ENCODE results near the gene ID3. TPM values are rescaled to one million over a fixed set of nuclear protein-coding genes. Genes with fewer than 3 reads are reported as not detected.

The ID3 gene
- total RNA-seq, 1 donor from 2014 or later = 91.4 TPM

GRCh38 chr1:23561076-23561812, 1.9 kb upstream of the ID3 start:
- Mint-ChIP-seq H3K4me1 (ENCODE audit: low read depth, unreplicated experiment) (peaks cover 40% of the 10 kb centered on the region), H3K4me3 (ENCODE audit: unreplicated experiment) (peak overlapping the region; percentile 1), H3K36me3 (ENCODE audit: low read depth, unreplicated experiment) (peaks cover 2% of the 10 kb centered on the region), H3K27ac (ENCODE audit: unreplicated experiment) (peak overlapping the region; percentile 95), H3K27me3 (ENCODE audit: low read depth, unreplicated experiment) (no peaks in the 10 kb centered on the region), H3K9me3 (ENCODE audit: unreplicated experiment) (no peaks in the 10 kb centered on the region)
- no peaks in the 10 kb centered on the region for H3K36me3 ChIP-seq (ENCODE audit: insufficient read depth, low read length)
- H3K9me3 ChIP-seq (ENCODE audit: insufficient read depth, low read depth, low read length) = no peaks in the 10 kb centered on the region
- H3K9ac ChIP-seq (ENCODE audit: low read length) = peak overlapping the region; percentile 99
- H3K27ac ChIP-seq (ENCODE audit: low read depth, low read length) = peak overlapping the region; percentile 97
- H3K4me1 ChIP-seq (ENCODE audit: insufficient read depth, low read length) = peaks cover 51% of the 10 kb centered on the region
- H3K4me2 ChIP-seq (ENCODE audit: low read length) = peak overlapping the region; percentile 89
- peaks cover 30% of the 10 kb centered on the region for H4K20me1 ChIP-seq (ENCODE audit: insufficient read depth, low read length)
- FAIRE-seq (no peak), DNase-seq (ENCODE audit: low read depth) (no peak)
- TF ChIP-seq CTCF (IDR thresholded peaks at IDR 0.05; ENCODE audit: insufficient read depth, low read depth, low read length) (no peak), EZH2 (IDR thresholded peaks at IDR 0.05; ENCODE audit: insufficient read depth, low read length) (no peak)
- no peak overlapping the region for H3K4me3 ChIP-seq (ENCODE audit: insufficient read depth, low read depth, low read length)
- H3K27me3 ChIP-seq (ENCODE audit: insufficient read depth, low read length) = no peaks in the 10 kb centered on the region
- peaks cover 34% of the 10 kb centered on the region for H3K79me2 ChIP-seq (ENCODE audit: insufficient read depth, low read length)
- H2AFZ ChIP-seq (ENCODE audit: low read depth, low read length) = no peak overlapping the region

GRCh38 chr1:23559985-23560741, 862 bp upstream of the ID3 start:
- Histone ChIP-seq H3K4me1 (ENCODE audit: insufficient read depth, low read length) (peaks cover 61% of the 10 kb centered on the region), H3K4me3 (ENCODE audit: insufficient read depth, low read depth, low read length) (peak overlapping the region; percentile 97), H2AFZ (ENCODE audit: low read depth, low read length) (peak overlapping the region; percentile 36), H3K79me2 (ENCODE audit: insufficient read depth, low read length) (peaks cover 34% of the 10 kb centered on the region), H3K9ac (ENCODE audit: low read length) (peak overlapping the region; percentile 99), H3K9me3 (ENCODE audit: insufficient read depth, low read depth, low read length) (no peaks in the 10 kb centered on the region), H3K36me3 (ENCODE audit: insufficient read depth, low read length) (no peaks in the 10 kb centered on the region), H3K27me3 (ENCODE audit: insufficient read depth, low read length) (no peaks in the 10 kb centered on the region), H3K27ac (ENCODE audit: low read depth, low read length) (peak overlapping the region; percentile 97), H4K20me1 (ENCODE audit: insufficient read depth, low read length) (peaks cover 32% of the 10 kb centered on the region), H3K4me2 (ENCODE audit: low read length) (peak overlapping the region; percentile 89)
- Mint-ChIP-seq H3K36me3 (ENCODE audit: low read depth, unreplicated experiment) (peaks cover 2% of the 10 kb centered on the region), H3K4me1 (ENCODE audit: low read depth, unreplicated experiment) (peaks cover 51% of the 10 kb centered on the region), H3K9me3 (ENCODE audit: unreplicated experiment) (no peaks in the 10 kb centered on the region), H3K27me3 (ENCODE audit: low read depth, unreplicated experiment) (no peaks in the 10 kb centered on the region), H3K4me3 (ENCODE audit: unreplicated experiment) (peak overlapping the region; percentile 87), H3K27ac (ENCODE audit: unreplicated experiment) (peak overlapping the region; percentile 99)
- FAIRE-seq = no peak
- no peak for TF ChIP-seq EZH2 (IDR thresholded peaks at IDR 0.05; ENCODE audit: insufficient read depth, low read length)
- no peak for TF ChIP-seq CTCF (IDR thresholded peaks at IDR 0.05; ENCODE audit: insufficient read depth, low read depth, low read length)
- no peak for DNase-seq (ENCODE audit: low read depth)

Measured in astrocyte (in vitro differentiated cells and primary cell).